HG02884 (cell line): Measurements from ENCODE around the gene MMP2.

ENCODE experiments used
- ATAC-seq: cut with Tn5 transposase; IDR thresholded peaks from one replicate; pipeline ENCODE4 v1.9.1; 2021; ENCODE audit warnings: mild to moderate bottlenecking, moderate library complexity; ENCODE audit not compliant: unreplicated experiment

Gene MMP2

GRCh38 chr16:55491691-55492090, 12.7 kb downstream of the MMP2 start:
- ATAC-seq = no peak

GRCh38 chr16:55492756-55493380, 13.9 kb downstream of the MMP2 start:
- ATAC-seq = no peak

- ATAC-seq = no peak
Measured at GRCh38 chr16:55494994-55495421, 16.0 kb downstream of the MMP2 start.

- ATAC-seq = no peak
Measured at GRCh38 chr16:55495616-55496289, 16.8 kb downstream of the MMP2 start.

GRCh38 chr16:55496509-55497145, 17.6 kb downstream of the MMP2 start:
- ATAC-seq = no peak

- ATAC-seq = no peak
Measured at GRCh38 chr16:55497558-55497957, 18.6 kb downstream of the MMP2 start.

- no peak for ATAC-seq
Measured at GRCh38 chr16:55498101-55498500, 19.1 kb downstream of the MMP2 start.

GRCh38 chr16:55499281-55499680, 20.3 kb downstream of the MMP2 start:
- no peak for ATAC-seq

GRCh38 chr16:55499951-55500529, 21.0 kb downstream of the MMP2 start:
- peak; percentile 53 for ATAC-seq

GRCh38 chr16:55500530-55501011, 21.6 kb downstream of the MMP2 start:
- ATAC-seq = no peak

- ATAC-seq = no peak
Measured at GRCh38 chr16:55501549-55502322, 22.7 kb downstream of the MMP2 start.

GRCh38 chr16:55502801-55503366, 23.9 kb downstream of the MMP2 start:
- no peak for ATAC-seq

- no peak for ATAC-seq
Measured at GRCh38 chr16:55503726-55504550, 24.9 kb downstream of the MMP2 start.

GRCh38 chr16:55505333-55506015, 26.5 kb downstream of the MMP2 start:
- no peak for ATAC-seq

GRCh38 chr16:55506083-55506482, 27.1 kb downstream of the MMP2 start:
- no peak for ATAC-seq

- ATAC-seq = no peak
Measured at GRCh38 chr16:55506708-55507107, 27.7 kb downstream of the MMP2 start.

GRCh38 chr16:55508271-55508921, 29.4 kb downstream of the MMP2 start:
- no peak for ATAC-seq
